Midbrain (tissue), 1 donor: ENCODE results near the gene CT47C1.

Source experiments
- DNase-seq: peaks from one replicate; lab custom pipeline; 2025; lab: John Stamatoyannopoulos, UW

The CT47C1 gene

GRCh38 chrX:119073911-119074310, 1.1 kb downstream of the CT47C1 start:
- no peak for DNase-seq

- no peak for DNase-seq
Observed at GRCh38 chrX:119075270-119076025, 2.7 kb downstream of the CT47C1 start.

- DNase-seq, result no peak
Observed at GRCh38 chrX:119082278-119082677, 9.5 kb downstream of the CT47C1 start.

GRCh38 chrX:119084766-119085165, 12.0 kb downstream of the CT47C1 start:
- DNase-seq, result no peak

- DNase-seq, result no peak
Observed at GRCh38 chrX:119087121-119087520, 14.3 kb downstream of the CT47C1 start.

- no peak for DNase-seq
Observed at GRCh38 chrX:119089619-119090018, 16.8 kb downstream of the CT47C1 start.

- no peak for DNase-seq
Observed at GRCh38 chrX:119090627-119091026, 17.8 kb downstream of the CT47C1 start.

- no peak for DNase-seq
Observed at GRCh38 chrX:119093991-119094735, 21.4 kb downstream of the CT47C1 start.

- DNase-seq, result no peak
Observed at GRCh38 chrX:119094819-119095218, 22.0 kb downstream of the CT47C1 start.

GRCh38 chrX:119095936-119096335, 23.1 kb downstream of the CT47C1 start:
- DNase-seq, result no peak

GRCh38 chrX:119101168-119101567, 28.4 kb downstream of the CT47C1 start:
- DNase-seq, result no peak

GRCh38 chrX:119105826-119106225, 33.0 kb downstream of the CT47C1 start:
- no peak for DNase-seq

- no peak for DNase-seq
Observed at GRCh38 chrX:119107206-119107605, 34.4 kb downstream of the CT47C1 start.

- DNase-seq, result peak; percentile 36
Observed at GRCh38 chrX:119118780-119119395, 46.1 kb downstream of the CT47C1 start.

- no peak for DNase-seq
Observed at GRCh38 chrX:119121341-119121740, 48.5 kb downstream of the CT47C1 start.
